Heart right ventricle (tissue), 16 donors: Measurements from ENCODE around the gene RELT. TPM values are rescaled to one million over a fixed set of nuclear protein-coding genes. Genes with fewer than 3 reads are reported as not detected.
A peak's percentile ranks its signal among the peaks of the same experiment; 100 is the strongest.

Source experiments
- ATAC-seq, 8 donors: fragments of 200-7000 bp; cut with Tn5 transposase; one replicate each; pipeline ENCODE4 v1.9.1; 2020; ENCODE audit warnings: mild to moderate bottlenecking in 8 of 8, moderate library complexity in 8 of 8, moderate number of reproducible peaks in 1 of 8
- DNase-seq, 2 donors: peaks; one replicate each; pipeline ENCODE4 v3.0.0-alpha.2; 2020
- H3K27ac ChIP-seq, 10 donors: fragments of 200-600 bp; sonication (generic) in 2 of 10; one replicate each; pipeline versions ENCODE4 v1.5.0 to v1.8.0; 2020 to 2022; ENCODE audit warnings: mild to moderate bottlenecking in 3 of 10
- H3K27me3 ChIP-seq, 7 donors: fragments of 200-600 bp; one replicate each; pipeline ENCODE4 v1.8.0; 2021 to 2022; ENCODE audit warnings: mild to moderate bottlenecking in 2 of 7
- H3K36me3 ChIP-seq, 9 donors: fragments of 200-600 bp; sonication (generic) in 1 of 9; one replicate each; pipeline versions ENCODE4 v1.5.0 to v1.8.0; 2020 to 2022; ENCODE audit warnings: mild to moderate bottlenecking in 2 of 9
- H3K4me1 ChIP-seq, 9 donors: fragments of 200-600 bp; sonication (generic) in 1 of 9; one replicate each; pipeline versions ENCODE4 v1.5.0 to v1.8.0; 2020 to 2022; ENCODE audit warnings: mild to moderate bottlenecking in 4 of 9
- H3K4me3 ChIP-seq, 10 donors: fragments of 200-600 bp; sonication (generic) in 2 of 10; one replicate each; pipeline versions ENCODE4 v1.5.0 to v1.8.0; 2020 to 2022; ENCODE audit warnings: mild to moderate bottlenecking in 7 of 10, moderate library complexity in 2 of 10
- H3K9me3 ChIP-seq, 11 donors: fragments of 200-600 bp in 10 of 11; sonication (generic) in 2 of 11; one replicate each; pipeline versions ENCODE4 v1.5.0 to v1.8.0; 2013 to 2022; ENCODE audit warnings: mild to moderate bottlenecking in 2 of 11, control low read depth in 1 of 11, moderate library complexity in 1 of 11
- whole genome bisulfite sequencing, 2 donors: extraction: QIAGEN DNeasy Blood & Tissue Kit; methylation state at CpG; one replicate each; pipeline ENCODE4 v1.1.7; 2013; ENCODE audit warnings: inconsistent platforms in 1 of 2; 5-methylcytosine and 5-hydroxymethylcytosine counted together
- intact Hi-C, 10 donors: fragments of 100-400 bp; cut with DNase I; formaldehyde crosslinking; loops; one replicate each; pipeline versions ENCODE4 v1.11.1 to v1.14.2; 2022
- polyA plus RNA-seq, 2 donors: library from polyadenylated mRNA; stranded (reverse); fragments of 200-250 nt; gene quantifications; one replicate each; pipeline ENCODE4 v1.2.3, GENCODE V29; 2013
- total RNA-seq, 10 donors: library from RNA; stranded (reverse); fragmentation: NEBNext Ultra II Directional in 3 of 10; extraction: Animal tissue kit (Norgen Biotek cat#: 25700) in 3 of 10; gene quantifications; one replicate each; pipeline versions ENCODE4 v1.2.1 to v1.2.4, GENCODE V29; 2021 to 2023
- TF ChIP-seq, protein P1 (sequence below), 9 donors: fragments of 200-600 bp; sonication (generic) in 2 of 9; IDR thresholded peaks; one replicate each; pipeline versions ENCODE4 v1.5.0 to v1.8.0; 2021 to 2022; ENCODE audit warnings: antibody characterized with exemption in 9 of 9, mild to moderate bottlenecking in 5 of 9, moderate library complexity in 1 of 9
- donor health status: Arrhythmogenic right ventricular cardiomyopathy.
- donor health status: ischemic (EF 13 %, LVEDD 7.1; RV severe dilation, severe dysfunction).
- donor health status: healthy with polysubstance abuse.
- donor health status: DM: no; HTN: yes; CAD: no.
- donor health status: DM: no; HTN: no; CAD: no.
- donor health status: ischemic (EF 25% LVEDD 6.9; RV normal size, moderate dysfunction).
- donor health status: ischemic (EF 25% LVEDD 5.7; RV mildly dilated, moderate dysfunction).
- donor health status: healthy.
- donor health status: DM: yes; HTN: yes; CAD: no.
- donor health status: Ischemic cardiomyopathy.
- donor health status: ischemic (EF 35%, LVEDD 5.7; RV mildly dilated, moderate dysfunction).
- donor health status: nonischemic (EF 11% LVEDD 7.7; RV severe dilation, severe dysfunction).
- donor health status: DM: yes; HTN: yes; CAD: no.
- donor health status: PGD.
- donor health status: ischemic (EF 29% LVEDD 5.4; RV normal size, mild dysfunction).
- donor health status: nonischemic (EF 23%, LVEDD 6.1; RV moderate dilation, normal function).

Gene RELT
- total and polyA plus RNA-seq, 12 donors = 1.0 to 9.2 (median 2.7) TPM

DNA sequence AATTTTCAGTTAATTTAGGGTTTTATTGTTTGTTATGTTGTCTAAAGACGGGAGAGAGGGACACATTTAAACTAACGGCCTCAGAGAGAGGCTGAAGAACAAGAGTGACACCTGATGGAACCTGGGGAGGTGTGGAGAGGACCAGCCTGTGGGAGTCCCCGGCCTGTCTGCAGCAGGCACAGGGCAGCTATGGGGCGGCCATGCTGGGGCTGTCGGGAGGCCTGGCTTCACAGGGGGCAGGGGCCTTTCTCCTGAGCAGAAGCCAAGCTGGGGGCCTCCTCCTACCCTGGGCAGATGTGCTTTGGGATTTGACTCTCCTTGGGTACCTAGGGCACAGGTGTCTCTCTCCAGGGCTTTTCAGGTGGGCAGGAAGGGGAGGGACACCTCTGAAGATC lies 21.9 kb downstream of the RELT start:
- TF ChIP-seq, protein P1, sequence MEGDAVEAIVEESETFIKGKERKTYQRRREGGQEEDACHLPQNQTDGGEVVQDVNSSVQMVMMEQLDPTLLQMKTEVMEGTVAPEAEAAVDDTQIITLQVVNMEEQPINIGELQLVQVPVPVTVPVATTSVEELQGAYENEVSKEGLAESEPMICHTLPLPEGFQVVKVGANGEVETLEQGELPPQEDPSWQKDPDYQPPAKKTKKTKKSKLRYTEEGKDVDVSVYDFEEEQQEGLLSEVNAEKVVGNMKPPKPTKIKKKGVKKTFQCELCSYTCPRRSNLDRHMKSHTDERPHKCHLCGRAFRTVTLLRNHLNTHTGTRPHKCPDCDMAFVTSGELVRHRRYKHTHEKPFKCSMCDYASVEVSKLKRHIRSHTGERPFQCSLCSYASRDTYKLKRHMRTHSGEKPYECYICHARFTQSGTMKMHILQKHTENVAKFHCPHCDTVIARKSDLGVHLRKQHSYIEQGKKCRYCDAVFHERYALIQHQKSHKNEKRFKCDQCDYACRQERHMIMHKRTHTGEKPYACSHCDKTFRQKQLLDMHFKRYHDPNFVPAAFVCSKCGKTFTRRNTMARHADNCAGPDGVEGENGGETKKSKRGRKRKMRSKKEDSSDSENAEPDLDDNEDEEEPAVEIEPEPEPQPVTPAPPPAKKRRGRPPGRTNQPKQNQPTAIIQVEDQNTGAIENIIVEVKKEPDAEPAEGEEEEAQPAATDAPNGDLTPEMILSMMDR (IDR thresholded peaks at IDR 0.05) = no peak
- ATAC-seq (no peak), DNase-seq (no peak)
- Histone ChIP-seq H3K36me3 (peaks cover 0 to 71% (median 0%) of the 10 kb centered on the region in 9 donors), H3K27ac (peak overlapping the region in 1 of 10 donors; percentile 43), H3K27me3 (no peaks in the 10 kb centered on the region), H3K4me1 (peaks cover 3 to 48% (median 16%) of the 10 kb centered on the region in 9 donors), H3K9me3 (no peaks in the 10 kb centered on the region), H3K4me3 (no peak overlapping the region)
- 83 to 86% methylated on average over 5 of the region's 5 CpGs for WGBS, 2 donors
- intact Hi-C loops = loop anchor here in 3 of 10 donors (5.0 to 10.0 kb wide), 4 partner anchors 91 to 264 kb away; partner anchors contain the start of gene ARHGEF17 (in 2 of the 3)

DNA sequence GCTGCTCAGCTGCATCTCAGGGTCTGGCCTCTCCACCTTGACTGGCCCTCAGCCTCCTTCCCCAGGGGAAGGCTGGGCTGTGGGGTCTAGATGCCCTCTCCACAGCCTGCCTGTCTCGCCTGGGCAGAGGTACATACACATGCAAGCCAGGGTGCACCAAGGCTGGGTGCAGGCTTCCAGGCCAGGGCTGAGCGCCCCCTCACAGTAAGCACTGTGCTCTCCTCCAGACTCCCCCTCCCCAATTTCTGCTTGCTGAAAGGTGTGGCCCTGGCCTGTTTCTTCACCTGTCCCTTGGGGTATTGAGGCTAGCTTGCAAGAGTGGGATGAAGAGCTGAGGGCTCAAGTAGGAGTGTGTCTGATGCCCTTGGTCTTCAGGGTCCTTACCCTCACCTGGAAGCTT lies 22.5 kb downstream of the RELT start:
- H3K27ac ChIP-seq = peak overlapping the region in 8 of 10 donors; percentile 19 to 76 (median 46)
- intact Hi-C loops = loop anchor here in 3 of 10 donors (5.0 to 10.0 kb wide), 4 partner anchors 91 to 264 kb away; partner anchors contain the start of gene ARHGEF17 (in 2 of the 3)
- WGBS, 2 donors = 93 to 100% methylated on average over 2 of the region's 2 CpGs
- H3K4me1 ChIP-seq = peaks cover 0 to 48% (median 18%) of the 10 kb centered on the region in 9 donors
- no peaks in the 10 kb centered on the region for H3K9me3 ChIP-seq
- peaks cover 0 to 65% (median 0%) of the 10 kb centered on the region in 9 donors for H3K36me3 ChIP-seq
- no peaks in the 10 kb centered on the region for H3K27me3 ChIP-seq
- no peak overlapping the region for H3K4me3 ChIP-seq
- ATAC-seq (no peak), DNase-seq (no peak)
- TF ChIP-seq, protein P1 (IDR thresholded peaks at IDR 0.05) = no peak

DNA sequence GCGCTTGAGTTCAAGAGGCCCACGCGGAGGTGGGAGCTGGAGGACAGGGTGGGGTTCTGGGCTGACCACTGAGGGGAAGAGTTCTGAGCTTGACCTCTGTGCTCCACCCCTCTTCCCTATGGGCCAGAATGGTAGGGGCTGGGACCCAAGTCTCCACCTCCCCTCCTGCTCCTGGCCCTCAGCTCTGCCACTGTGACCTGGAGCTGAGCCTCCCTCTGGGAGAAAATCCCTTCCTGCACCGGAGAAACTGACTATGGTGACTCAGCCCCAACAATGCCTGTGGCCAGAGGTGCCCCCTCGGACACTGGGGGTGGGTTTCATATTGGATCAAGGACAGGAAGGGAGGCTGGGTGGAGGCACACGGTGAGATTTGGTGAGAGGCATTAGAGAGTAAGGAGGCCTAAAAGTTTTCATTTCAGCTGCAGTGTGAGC lies 23.0 kb downstream of the RELT start:
- intact Hi-C loops = loop anchor here in 3 of 10 donors (5.0 to 10.0 kb wide), 4 partner anchors 92 to 263 kb away; partner anchors contain the start of gene ARHGEF17 (in 2 of the 3)
- DNase-seq (no peak), ATAC-seq (peak in 7 of 8 donors; percentile 46 to 65 (median 50))
- TF ChIP-seq, protein P1 (IDR thresholded peaks at IDR 0.05) = no peak
- Histone ChIP-seq H3K36me3 (peaks cover 0 to 60% (median 0%) of the 10 kb centered on the region in 9 donors), H3K27ac (peak overlapping the region in 8 of 10 donors; percentile 41 to 76 (median 64)), H3K4me3 (no peak overlapping the region), H3K4me1 (peaks cover under 1 to 48% (median 21%) of the 10 kb centered on the region in 9 donors), H3K27me3 (no peaks in the 10 kb centered on the region), H3K9me3 (no peaks in the 10 kb centered on the region)
- 48 to 50% methylated on average over 6 of the region's 6 CpGs for WGBS, 2 donors

DNA sequence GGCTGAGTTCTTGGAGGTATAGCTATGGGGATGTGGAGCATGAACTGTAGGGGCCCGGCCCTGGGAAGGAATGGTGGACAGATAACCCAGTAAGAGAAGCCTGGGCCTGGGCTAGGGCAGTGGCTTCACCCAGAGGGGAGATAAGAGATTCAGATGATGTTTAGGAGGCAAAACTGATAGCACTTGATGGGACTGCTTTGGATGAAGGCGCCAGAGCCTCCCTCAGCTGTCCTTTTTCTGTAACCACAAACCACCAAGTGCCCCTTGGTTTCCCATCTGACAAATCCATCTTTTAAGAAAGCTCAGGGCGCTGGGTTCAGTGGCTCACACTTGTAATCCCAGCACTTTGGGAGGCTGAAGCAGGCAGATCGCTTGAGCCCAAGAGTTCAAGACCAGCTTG lies 23.4 kb downstream of the RELT start:
- Histone ChIP-seq H3K36me3 (peaks cover 0 to 58% (median 0%) of the 10 kb centered on the region in 9 donors), H3K9me3 (no peaks in the 10 kb centered on the region), H3K4me1 (peaks cover 4 to 51% (median 25%) of the 10 kb centered on the region in 9 donors), H3K4me3 (no peak overlapping the region), H3K27me3 (no peaks in the 10 kb centered on the region), H3K27ac (peak overlapping the region in 8 of 10 donors; percentile 36 to 76 (median 64))
- TF ChIP-seq, protein P1 (IDR thresholded peaks at IDR 0.05) = no peak
- intact Hi-C loops = loop anchor here in 8 of 10 donors (5.0 to 10.0 kb wide), 8 partner anchors 92 to 263 kb away; partner anchors contain the start of genes ARHGEF17 (in 2 of the 8) and FAM168A (in 1 of the 8)
- 85 to 89% methylated on average over 4 of the region's 4 CpGs for WGBS, 2 donors
- DNase-seq (no peak), ATAC-seq (no peak)
